GM18520 (cell line): ENCODE data around the gene CNPY1.
"Not testable (repeated sequence)": the region's sequence is repeated elsewhere in the genome, so short reads cannot be mapped to it uniquely, and the experiment has no call there.

ENCODE experiments used
- ATAC-seq: cut with Tn5 transposase; IDR thresholded peaks from one replicate; pipeline ENCODE4 v1.9.1; 2021; ENCODE audit not compliant: unreplicated experiment

Gene CNPY1

GRCh38 chr7:155546449-155546848 is at the start of gene CNPY1:
CNPY1 (minus strand) TSS chr7:155546559; CDS start chr7:155545929, 630 bp downstream.
- ATAC-seq: not testable (repeated sequence)

DNA sequence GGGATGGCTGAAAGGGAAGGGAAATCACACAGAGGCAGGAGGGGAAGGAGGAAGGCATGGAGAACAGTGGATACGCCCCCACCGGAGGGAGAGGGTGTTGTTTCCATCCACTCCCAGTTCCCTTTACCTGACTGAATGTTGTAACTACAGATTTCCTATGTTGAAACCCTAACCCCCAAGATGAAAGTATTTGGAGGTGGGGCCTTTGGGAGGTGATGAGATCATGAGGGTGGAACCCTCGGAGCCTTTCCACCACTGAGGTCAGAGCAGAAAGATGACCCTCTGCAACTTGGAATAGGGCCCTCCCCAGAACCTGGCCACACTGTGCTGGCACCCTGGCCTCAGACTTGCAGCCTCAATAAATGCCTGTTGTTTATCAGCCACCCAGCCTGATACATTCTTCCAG is 48.6 kb upstream of the CNPY1 start:
- ATAC-seq: no peak

- ATAC-seq: no peak
Observed at GRCh38 chr7:155594163-155594732, 47.9 kb upstream of the CNPY1 start.

DNA sequence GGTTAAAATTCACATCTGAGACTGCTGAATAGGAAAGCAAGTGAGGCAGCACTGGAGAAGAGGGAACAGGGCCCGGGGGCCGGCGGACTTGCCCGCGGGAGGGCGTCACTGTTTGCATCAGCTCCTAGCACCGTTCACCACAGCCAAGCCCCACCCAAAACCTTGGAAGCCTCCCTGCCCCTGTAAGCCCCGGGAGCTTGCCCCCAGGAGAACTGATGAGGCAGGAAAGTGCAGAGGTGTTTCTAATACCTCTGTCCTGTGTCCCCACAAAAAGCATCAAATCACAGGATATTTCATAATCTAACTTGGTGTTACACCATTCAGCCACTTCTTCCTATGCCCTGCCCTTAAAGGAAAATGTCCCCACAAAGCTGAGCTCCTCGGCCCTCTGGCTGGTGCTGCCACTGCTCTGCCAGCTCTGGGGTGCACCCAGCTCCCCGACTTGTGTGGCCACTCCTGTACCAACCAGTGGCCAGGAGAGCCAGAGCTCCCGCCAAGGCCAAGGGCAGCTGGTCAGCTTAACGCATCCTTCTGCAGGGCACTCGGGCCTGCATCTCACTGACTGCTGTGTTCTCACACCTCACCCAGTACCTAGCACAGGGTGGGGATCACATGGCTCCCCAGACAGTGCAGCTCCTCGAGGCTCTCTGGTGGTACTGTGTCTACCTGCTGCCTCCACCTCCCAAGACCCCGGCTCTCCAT is 47.3 kb upstream of the CNPY1 start:
- no peak for ATAC-seq

- ATAC-seq: no peak
Observed at GRCh38 chr7:155591055-155591775, 44.9 kb upstream of the CNPY1 start.

DNA sequence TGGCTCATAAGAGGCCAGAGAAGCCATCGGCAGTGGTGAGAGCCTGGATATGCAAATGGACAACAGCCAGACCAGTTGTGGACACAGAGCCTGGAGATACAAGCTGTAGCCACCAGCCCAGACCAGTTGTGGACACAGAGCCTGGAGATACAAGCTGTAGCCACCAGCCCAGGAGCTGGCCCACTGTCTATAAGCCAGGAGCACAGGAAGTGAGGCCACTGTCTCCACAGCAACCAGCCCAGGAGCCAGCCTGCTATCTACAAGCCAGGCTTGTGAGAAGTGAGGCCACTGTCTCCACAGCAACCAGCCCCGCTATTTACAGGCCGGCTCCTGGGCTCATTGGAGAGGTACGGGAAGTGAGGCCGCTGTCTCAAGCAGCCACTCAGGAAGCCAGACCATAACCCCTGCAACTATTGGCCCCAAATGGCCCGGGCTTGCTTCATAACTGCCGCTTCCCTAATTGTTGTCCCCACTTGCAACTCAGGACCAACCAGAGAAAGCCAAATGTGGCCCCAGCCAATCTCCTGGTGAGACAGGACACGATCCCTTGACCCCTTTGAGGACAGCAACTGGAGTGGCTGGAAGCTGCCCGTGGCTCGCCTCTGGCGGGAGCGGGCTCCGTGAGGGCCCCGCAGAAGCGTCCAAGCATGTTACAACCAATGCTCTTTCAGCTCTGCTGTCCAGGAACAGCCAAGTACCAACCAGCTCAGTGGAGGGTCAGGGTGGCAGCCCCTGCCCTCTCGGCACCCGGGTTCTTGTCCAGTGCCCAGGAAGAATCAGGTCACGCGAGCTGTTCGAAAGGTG is 44.1 kb upstream of the CNPY1 start:
- no peak for ATAC-seq

- ATAC-seq: no peak
Observed at GRCh38 chr7:155589001-155589980, 42.9 kb upstream of the CNPY1 start.

DNA sequence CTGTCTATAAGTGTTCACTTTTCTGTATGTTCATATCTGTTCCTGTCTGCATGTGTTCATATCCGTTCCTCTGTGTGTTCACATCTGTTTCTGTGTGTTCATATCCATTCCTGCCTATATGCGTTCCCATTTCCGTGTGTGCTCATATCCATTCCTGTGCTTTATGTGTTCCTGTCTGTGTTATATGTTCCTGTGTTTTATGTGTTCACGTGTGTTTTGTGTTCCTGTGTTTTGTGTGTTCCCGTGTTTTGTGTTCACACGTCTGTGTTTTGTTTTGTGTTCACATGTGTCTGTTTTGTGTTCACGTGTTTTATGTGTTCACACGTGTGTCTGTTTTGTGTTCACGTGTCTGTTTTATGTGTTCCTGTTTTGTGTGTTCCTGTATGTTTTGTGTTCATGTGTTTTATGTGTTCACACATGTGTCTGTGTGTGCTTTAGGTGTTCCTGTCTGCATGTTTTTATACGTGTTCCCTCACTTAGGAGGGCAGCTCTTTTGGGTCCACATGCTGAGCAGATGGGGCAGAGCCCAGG is 42.2 kb upstream of the CNPY1 start:
- ATAC-seq: no peak

- no peak for ATAC-seq
Observed at GRCh38 chr7:155587486-155587885, 41.1 kb upstream of the CNPY1 start.

DNA sequence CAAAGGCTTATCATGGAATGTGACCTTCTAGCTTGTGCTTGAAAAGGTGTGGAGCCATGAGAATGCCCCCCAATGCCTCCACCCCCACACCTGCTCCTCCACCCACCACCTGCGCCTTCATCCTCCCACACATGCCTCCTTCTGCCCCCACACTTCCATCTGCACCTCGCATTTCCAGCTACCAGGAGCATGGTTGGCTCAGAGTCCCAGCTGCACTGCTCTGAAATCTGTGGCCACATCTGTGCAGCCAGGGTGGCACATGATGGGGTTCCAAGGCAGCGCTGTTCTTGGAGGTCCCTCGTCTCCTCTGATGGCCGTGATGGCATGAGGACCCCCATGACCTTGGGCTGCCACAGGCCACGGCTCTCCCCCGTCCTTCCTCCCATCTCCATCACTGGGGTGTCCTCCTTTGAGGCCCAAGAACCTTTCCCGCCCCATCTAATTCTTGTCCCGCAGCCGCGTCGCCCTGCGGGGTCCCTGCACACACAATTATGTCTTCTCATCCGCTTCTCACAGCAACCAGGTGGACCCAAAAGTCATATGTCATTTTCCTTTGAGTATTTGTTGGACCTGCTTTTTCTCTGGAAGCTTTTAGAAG is 40.6 kb upstream of the CNPY1 start:
- ATAC-seq: no peak

DNA sequence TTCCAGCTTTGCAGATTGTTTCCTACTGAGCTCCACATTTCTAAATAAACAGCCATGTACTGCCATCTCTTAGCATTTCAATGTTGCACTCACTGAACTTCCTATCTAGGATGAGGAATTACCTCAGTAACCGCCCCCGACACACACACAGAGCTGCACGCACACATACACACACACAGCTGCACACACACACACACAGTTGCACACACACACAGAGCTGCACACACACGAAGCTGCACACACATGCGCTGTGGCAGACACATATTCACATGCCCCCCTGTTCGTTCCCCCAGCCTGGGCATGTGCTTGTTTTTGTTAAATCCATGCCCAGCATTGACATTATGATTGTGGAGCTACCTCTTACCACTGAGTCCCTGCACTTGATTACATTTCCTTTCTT is 39.6 kb upstream of the CNPY1 start:
- ATAC-seq: no peak

DNA sequence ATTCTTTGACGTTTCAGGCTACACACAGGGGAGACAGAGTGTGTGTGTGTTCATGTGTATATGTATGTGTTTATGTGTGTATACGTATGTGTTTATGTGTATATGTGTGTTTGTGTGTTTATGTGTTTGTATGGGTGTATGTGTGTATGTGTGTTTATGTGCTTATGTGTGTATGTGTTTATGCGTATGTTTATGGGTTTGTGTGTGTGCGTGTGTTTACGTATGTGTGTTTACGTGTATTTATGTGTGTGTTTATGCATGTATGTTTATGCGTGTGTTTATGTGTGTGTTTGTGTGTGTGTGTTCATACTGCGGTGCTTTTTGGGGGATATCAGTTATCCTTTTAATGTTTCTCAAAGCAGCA is 39.2 kb upstream of the CNPY1 start:
- no peak for ATAC-seq

DNA sequence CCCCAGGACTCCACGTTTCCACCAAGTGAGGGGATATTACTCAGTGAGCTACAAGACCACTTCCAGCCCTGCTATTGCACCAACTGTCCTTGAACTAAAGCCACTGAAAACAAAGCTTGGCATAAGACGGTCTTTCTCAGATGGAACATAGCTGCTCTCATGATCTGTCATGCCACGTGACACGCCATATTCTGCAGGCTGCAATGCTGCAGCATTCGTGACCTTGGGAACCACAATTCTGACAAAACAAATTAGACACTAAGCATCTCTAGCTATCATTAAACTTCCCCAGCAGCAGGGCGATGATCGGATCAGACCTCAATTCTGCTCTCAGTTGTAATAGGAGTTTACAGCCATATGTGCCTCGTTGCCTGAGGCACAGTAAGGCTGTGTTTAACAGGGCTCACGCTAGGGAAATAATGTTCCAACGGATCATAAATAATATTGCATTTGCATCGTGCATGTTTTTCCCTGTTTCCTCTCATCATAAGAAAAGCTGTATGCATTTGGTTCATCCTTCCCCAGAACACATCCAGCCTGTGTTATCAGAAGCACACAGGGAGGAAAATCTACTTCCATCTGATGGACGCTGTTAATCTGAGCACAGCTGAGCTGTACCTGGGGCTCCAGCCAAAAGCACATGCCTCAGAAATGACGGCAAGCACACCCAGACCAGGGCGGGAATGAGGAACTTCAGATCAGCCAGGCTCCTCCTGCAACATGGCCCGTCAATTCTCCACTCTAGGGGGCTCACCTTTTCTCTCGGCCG is 38.6 kb upstream of the CNPY1 start:
- no peak for ATAC-seq

GRCh38 chr7:155584261-155584660 is 37.9 kb upstream of the CNPY1 start:
- ATAC-seq: no peak

GRCh38 chr7:155583636-155584035 is 37.3 kb upstream of the CNPY1 start:
- no peak for ATAC-seq

- no peak for ATAC-seq
Observed at GRCh38 chr7:155581954-155582353, 35.6 kb upstream of the CNPY1 start.

DNA sequence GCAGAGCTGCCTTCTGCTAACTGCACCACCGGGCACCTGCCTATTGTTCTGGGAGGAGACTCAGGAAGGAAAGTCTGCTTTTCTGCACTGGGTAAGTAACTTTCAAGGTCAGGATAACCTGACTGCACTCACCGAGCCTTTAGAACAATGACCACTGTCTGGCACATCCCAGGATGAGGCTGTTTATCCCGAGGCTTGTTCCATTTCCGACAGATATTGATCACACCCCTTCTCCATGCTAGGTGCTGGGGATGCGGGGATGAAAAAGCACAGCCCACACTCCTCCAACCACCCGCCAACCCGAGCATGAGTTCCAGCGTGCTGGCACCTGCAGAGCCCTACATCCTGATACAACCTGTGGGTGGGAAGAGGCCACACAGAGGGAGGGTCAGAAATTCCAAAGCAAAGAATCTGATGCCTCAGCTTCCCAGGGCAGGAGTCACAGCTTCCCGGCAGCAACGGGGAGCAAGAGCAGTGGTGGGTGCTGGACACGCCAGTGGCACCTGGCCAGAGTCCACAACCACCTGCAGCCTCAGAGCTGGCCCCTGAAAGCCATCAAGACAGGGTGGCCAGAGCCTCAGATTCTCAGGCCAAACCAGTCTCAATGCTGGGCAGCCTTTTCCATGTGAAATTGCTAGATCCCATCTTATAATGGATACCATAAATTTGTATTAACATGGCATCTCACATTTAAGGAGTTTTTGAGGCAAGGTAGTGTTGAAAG is 34.9 kb upstream of the CNPY1 start:
- ATAC-seq: no peak

GRCh38 chr7:155580367-155580766 is 34.0 kb upstream of the CNPY1 start:
- no peak for ATAC-seq
